GM19023 (cell line): ENCODE results near the gene DDHD1.
A peak's percentile ranks its signal among the peaks of the same experiment; 100 is the strongest.
"Not testable (repeated sequence)": the region's sequence is repeated elsewhere in the genome, so short reads cannot be mapped to it uniquely, and the experiment has no call there.

Source experiments
- ATAC-seq: cut with Tn5 transposase; IDR thresholded peaks from one replicate; pipeline ENCODE4 v1.9.1; 2021; ENCODE audit warnings: mild to moderate bottlenecking, moderate library complexity; ENCODE audit not compliant: unreplicated experiment

DDHD1 gene

DNA sequence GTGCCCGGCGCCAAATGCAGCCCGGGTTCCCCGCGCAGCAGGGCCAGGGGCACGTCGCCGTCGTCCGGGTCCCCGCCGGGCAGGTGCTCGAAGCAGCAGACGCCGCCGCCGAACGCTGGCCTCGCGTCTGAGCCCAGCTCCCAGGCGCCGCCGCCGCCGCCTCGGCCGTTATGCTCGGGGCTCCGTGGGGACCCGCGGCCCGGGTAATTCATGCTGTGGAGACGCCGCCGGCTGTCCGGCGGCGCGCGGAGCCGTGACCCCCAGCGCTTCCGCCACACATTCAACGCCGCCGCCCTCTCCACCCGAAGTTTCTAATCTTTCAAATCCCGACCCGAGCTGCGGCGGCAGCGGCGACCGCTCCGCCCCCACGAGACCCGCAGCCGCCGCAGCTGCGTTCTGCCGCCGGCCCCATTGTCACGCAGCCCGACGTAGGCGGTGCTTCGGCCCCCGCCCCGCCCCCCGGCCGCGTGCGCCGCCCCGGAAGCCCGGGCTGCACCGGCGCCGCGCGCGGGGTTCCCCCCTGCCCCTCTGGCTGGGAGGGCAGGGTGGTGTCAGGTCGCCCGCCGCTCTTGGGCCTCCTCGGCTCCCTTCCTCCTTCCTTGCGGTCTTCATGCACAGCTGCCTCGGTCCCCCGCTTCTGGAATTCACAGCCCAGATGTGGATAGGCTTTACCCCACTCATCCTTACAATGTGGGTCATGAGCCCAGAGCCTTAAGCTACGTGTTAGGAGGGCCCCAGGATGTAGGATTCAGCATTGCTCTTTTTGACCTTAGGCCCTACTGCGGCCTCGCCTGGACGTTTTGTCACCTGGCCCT is at the start of gene DDHD1:
TSS of gene DDHD1 (minus strand) at position 437 of the 815 bp plus-strand sequence. CDS start at position 212, 225 bp downstream.
- peak; percentile 78 for ATAC-seq

DNA sequence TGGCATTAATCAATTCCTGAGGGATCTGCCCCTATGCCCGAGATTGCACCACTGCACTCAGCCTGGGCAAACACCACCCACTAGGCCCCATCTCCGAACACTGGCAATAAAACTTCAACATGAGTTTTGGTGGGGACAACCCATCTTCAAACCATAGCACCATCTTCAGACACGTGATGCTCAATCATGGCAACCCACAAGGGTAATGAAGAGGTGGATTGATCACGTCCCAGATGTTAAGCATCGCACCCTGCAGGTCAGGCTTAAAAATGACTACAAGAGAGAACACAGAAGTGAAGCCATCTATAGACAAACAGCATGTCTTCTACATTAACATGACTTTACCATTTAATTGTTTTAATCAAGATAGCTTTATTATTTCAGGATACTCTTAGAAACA is 42.8 kb upstream of the DDHD1 start:
- ATAC-seq: no peak

DNA sequence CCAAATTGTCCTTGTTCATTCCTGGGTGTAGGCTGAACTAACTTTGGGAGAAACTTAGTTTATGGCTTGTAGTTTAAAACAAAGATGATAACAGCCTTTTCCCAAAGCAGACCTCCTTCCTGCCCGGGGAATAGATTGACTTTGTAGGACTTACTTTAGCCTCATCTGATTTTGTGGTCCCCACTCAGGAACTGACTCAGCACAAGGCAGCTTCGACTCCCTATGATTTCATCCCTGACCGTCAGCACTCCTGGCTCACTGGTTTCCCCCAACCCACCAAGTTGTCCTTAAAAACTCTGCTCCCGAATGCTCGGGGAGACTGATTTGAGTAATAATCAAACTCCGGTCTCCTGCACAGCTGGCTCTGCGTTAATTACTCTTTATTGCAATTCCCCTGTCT is 40.1 kb upstream of the DDHD1 start:
- ATAC-seq: no peak

DNA sequence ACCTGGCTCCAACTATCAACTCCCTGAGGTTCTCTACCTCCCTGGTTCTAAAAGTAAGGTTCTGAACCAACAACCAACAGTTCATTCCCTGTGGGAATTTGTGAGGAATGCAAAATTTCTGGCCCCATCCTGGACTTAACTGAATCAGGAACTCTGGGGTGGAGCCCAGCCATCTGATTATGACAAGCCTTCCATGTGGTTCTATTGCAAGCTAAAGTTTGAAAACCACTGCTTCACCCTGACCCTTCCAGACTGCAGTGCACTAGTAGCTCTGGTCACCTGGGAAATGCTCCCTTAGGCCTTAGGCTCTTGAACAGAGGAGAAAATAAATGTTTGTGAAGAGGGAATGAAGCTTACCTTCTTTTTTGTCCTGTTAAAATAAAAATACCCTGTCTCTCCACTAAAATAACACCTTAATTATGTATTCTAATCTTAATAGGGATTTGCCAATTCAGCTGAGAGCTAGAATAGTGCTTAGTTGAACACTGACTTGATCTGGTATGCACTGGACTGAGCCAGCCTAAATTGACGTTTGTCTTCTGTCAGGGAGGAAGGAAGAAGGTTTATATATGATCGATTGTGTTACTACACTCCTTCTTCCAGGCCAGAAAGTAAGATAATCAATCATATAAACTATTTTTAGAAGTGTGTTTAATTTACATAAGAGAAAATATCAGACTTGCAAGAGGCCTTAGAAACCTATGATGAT is 39.1 kb upstream of the DDHD1 start:
- ATAC-seq: no peak

DNA sequence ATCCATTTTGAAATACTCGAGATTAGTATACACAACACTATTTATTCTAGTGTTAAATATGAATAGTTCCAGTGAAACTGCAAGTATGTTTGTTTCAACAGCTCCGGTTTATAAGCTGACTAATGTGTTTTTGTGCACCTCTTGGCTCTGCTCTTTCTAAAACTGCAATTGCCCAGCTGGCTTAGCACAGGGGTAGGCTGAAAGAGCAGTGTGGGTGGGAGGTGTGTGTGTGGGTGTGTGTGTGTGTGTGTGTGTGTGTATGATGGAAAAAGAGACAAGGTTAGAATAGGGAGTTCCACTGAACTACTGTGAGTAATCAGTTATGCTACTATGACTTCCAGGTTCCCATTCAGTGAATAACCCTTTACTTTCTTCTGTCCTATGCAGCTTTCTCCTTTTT is 37.8 kb upstream of the DDHD1 start:
- peak; percentile 67 for ATAC-seq

DNA sequence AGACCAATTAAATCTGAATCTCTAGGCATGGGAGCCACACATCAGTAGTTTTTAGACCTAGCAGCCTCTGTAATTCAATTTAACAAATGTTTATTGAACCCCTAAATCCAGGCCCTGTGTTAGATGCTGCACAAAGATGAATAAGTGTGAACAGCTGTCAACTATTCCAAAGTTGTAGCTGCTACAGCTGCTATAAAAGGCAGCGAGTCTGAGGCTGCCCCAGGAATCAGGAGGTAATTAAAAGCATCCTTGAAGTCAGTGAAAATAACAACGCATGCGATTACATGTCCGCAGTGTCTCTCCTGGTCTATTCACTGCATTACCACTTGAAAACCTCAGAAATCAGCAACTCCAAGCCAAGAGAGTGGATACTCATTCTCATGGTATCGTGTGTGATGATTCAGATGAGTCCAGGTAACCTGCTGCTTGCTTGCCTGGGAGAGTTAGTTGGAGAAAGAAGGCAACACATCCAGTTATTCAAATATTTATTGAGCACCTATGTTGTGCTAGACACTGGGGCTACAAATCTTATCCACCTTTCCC is 34.9 kb upstream of the DDHD1 start:
- ATAC-seq: no peak

DNA sequence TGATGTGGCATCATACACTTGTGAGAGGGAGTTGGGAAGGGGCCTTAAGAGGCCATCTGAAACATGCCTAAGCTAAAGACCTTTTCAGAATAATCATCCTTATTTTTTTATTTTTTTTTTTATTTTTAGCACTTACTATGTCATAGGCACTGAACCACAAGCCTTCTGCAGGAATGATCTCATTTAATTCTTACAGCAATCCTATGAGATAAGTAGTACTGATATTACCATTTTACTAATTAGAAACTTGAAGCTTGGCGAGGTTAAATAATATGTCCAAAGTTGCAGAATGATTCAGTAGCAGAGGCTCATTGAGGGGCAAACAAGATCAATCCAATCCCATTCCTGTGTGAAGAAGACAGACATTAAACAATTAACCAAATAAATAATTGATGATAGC is 33.4 kb upstream of the DDHD1 start:
- no peak for ATAC-seq

DNA sequence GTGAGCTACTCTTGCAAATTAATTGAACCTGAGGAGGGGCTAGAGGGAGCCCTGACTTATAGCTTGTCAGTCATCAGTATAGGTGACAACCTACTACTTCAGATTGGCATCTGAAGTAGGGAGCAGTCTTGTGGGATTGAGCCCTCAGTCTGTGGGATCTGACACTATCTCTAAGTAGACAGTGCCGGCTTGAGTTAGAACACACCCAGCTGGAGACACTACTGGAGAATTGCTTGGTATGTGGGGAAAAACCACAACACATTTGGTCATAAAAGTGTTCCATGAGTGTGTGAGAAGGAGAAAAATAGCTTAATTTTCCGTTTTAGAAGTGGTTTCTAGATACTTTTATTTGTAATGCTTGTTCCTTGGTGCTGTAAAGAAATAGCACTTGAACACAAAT is 30.5 kb upstream of the DDHD1 start:
- no peak for ATAC-seq

DNA sequence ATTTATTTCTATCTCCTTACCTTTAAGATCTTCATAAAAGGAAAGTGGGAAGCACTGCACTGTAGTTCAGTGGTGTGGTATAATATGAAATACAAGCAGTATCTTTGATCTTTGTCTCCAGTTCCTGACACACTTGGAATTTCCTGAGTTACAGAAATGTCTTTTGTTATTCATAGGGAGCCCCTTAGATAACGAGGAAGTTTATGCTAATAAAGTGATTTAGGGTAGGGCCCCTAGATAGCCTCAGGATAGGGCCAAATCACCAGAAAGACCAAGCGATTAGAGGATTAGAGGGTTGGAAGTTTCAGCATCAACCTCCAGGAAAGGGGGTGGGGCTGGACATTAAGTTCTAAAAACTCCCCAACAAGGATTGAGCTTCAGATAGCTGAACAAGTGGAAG is 29.9 kb upstream of the DDHD1 start:
- ATAC-seq: no peak

DNA sequence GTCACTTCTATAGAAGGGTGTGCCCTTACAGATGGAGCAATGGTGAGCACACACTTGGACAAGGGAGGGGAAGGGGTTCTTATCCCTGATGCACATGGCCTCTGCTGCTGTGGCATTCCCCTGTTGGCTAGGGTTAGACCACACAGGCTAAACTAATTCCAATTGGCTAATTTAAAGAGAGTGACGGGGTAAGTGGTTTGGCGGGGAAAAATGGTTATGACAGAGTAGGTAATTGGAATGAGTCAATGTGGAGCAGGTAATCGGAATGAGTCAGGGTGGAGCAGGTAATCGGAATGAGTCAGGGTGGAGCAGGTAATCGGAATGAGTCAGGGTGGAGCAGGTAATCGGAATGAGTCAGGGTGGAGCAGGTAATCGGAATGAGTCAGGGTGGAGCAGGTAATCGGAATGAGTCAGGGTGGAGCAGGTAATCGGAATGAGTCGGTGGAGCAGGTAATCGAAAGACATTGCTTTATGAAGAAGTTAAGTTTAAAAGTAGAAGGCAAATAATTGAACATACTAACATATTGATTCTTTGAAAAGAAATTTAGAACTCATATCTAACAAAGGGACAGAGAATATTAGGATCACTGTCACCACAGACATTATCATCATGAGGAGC is 28.4 kb upstream of the DDHD1 start:
- not testable (repeated sequence) for ATAC-seq

DNA sequence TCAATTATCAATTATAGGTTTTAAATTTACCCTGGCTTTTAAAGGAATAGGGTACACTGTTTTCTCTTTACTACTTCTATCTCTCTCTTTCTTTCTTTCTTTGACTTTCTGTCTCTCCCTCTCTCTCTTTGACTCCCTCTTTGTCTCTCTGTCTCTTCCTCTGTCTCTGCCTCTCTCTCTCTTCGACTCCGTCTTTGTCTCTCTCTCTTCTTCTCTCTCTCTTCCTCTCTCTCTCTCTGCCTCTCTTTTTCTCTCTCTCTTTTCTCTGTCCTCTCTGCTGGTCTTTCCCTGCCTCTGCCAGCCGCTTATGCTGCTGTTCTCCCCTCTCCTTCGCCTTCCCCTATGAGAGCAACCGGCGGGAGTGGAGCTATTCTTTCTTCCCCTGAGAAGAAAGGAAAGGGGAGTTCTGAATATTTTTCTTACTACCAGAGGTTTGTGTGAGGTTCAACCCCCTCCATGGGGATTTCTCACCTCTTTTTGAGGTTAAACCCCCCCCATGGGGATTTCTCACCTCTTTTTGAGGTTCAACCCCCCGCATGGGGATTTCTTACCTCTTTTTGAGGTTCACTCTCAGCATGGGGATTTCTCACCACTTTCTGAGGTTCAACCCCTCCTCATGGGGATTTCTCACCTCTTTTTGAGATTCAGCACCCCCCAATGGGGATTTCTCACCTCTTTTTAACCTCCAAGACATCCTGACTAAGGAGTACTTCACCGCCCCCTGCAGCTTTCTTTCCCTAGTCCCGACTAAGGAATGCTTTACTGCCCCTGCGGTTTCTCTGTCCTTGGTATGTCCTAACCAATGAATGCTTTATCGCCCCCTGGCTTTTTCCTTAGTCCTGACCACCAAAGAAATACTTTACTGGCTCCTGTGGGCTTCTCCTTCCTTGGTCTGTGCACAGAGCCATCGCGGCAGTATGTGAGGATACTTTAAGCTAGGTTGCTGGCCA is 27.4 kb upstream of the DDHD1 start:
- ATAC-seq: no peak

DNA sequence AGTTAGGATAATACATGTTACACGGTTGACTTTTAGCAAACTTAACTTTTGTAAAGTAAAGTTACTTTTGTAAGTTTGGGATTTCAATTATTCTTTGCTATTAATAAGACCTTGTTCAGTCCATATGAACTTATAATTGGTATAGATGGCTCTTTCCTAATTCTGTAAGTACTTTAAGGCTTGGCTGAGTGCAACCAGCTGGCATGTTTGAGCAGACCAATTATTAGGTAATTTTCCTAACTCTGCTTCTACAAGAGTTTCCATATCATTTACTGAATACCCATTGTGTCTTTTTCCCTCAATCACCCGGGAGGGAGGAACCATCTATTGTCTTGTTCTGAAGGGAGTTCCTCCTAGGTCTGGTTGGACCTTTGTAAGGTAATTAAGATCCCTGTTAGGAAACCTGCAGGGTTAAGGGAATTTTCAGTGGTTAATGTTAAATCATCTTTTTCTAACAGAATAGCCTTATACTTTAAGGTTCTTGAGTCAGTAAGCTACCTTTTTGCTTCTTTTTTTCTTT is 26.4 kb upstream of the DDHD1 start:
- not testable (repeated sequence) for ATAC-seq

DNA sequence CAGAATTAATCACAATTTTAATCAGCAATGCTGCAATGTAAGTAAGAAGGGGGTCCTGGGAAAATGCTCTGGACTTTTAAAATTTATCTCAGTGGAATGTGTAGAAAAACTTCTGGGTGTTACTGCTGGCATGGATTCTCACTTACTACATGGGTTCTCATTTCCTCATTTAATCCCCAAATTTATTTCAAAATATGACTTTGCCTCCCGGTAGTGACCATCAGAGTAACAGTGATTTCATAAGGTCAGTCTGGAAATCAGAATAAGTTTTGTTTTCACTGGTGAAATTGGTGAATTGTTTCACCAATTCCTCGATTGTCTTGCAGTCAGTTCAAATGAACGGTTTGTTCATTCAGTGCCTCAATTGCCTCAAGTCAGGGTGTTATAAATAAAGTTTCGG is 22.3 kb upstream of the DDHD1 start:
- ATAC-seq: no peak

DNA sequence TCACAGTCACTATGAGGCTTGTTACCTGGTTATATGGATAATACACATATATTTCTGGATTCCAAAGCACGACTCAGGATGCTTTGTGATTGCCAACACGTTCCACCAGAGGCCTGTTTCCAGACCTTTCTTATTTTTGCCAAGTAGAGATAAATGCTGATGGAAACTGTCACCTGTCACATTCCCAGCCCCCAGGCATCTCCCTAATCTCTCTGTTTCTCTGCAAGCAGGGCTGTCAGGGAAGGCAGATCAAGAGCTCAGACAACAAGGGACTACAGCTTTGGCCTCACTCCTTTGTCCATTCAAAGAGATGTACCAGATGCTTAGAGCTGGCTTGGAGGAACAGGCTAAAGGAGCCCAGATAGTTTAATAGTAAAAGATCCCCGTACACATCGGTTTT is 21.8 kb upstream of the DDHD1 start:
- no peak for ATAC-seq

DNA sequence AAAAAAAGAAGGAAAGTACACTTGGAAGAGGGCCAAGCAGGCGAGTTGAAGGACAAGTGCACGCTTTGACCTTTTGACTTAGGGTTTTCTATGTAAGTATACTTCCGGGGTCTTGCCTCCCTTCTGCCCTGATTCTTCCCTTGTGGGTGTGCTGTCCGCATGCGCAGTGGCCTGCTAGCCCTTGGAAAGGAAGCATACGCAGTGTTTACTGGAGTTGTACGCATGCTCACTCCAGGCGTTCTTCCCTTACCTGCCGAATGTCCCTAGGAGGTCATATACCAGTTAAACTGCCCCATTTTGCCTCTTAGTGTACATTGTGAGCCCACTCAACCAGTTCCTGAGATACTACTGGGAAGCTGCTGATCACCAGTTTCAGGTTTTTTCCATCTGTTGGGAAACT is 15.7 kb upstream of the DDHD1 start:
- ATAC-seq: no peak

DNA sequence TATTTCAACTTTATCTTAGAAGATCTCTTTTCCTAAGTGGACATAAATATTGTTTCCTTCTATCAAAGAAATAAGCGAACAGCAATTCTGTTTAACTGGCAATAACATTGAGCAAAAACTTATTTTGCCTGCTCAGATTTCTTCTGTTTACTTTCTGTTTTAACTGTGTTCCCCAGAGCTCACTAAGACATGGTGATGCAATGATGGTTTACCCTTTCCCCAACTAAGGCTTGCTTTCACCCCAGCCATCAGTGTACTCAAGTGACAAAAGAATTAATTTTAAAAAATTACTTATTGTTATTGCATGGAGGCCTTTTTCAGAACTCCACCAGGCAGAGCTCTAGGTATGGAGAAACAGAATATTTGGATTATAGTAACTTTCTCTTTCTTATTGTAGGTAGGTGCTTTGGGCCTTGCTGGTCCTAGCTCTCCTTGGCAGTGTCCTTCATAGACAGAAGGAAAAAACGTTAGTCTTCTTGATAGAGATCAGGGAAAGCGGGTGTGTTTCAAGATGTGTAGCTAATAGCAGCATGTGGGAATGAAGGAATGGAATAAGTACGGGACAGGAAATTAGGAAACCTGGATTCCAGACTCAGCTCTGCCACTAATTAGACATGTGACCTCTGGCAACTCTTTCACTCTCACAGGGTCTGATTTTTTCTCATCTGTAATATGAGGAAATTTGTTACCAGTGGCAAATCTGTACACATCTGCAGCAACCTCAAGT is 14.6 kb upstream of the DDHD1 start:
- no peak for ATAC-seq

DNA sequence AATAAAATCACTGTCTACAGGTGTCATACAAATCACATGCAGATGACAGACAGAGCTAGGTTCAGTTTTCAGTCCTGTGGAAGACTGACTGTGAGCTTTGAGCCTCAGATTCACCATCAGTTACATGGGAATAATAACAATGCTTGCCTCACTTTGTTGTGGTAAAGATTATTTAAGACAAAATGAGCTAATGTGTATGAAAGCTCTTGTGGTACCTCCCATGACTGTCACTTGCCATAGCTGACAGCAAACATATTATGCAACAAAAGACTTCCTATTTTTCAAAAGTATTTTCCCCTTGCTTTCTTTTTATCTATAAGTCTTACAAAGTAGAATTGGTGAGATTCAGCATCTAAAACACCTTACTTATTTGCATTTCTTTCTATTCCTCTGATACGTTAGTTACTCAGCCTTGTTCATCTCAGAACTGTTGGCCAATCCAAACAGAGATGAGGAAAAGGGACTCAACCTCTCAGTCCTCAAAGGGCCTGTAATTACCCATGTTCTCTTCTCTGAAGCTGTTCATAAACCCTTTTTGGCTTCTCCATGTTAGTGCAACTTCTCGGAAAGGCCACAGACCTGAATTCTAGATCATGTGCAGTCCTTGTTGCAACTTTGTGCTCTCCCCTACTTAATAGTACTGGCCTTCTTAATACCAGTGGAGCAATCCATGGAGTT is 8.8 kb upstream of the DDHD1 start:
- peak; percentile 60 for ATAC-seq

DNA sequence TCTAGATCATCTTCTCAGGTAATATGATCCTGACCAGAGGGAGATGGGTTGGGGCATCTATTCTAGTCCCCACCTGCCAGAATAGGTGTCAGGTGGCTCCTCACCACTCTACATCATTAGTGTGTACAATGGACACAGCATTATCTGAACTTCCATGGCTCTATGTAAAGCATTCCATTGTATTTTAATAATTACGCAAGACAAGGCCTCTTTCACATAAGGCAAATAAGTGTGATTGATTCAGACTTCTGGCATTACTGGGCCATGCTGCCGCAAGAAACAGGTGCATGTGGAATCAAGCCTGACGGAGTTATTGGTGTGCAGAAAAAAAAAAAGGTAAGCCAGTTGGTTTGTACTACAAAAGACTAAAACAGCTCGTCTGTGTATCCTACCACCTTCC is 3.1 kb upstream of the DDHD1 start:
- no peak for ATAC-seq

DNA sequence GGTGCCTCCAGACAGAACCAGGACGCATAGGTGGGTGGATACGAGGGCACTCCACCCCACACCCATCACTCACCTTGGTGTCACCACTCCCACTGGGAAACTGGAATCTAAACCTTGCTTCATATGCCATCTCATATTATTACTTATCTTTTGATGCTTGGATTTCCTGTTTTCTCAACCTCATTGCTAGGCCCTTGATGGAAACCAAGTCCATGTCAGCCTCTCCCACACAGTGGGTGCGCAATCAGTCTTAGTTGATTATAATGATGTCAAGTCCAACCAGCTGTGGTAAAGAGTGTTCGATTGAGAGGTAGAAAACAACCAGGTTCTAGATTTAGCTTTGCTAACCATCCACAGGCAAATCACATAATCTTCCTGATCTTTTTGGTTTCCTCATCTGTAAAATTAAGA is 584 bp upstream of the DDHD1 start:
- no peak for ATAC-seq
